Measurements from ENCODE around the gene SMAD3.
A peak's percentile ranks its signal among the peaks of the same experiment; 100 is the strongest.

The SMAD3 gene

GRCh38 chr15:67022587-67023105 lies 42.8 kb upstream of the SMAD3 start:
- H3K4me1 ChIP-seq (ENCODE audit: control insufficient read depth, insufficient read depth, low read length) = peaks cover 20% of the 10 kb centered on the region
- H3K36me3 ChIP-seq (ENCODE audit: control insufficient read depth in 2 of 2, insufficient read depth in 1 of 2, low read length in 2 of 2) = no peaks in the 10 kb centered on the region
- CTCF ChIA-PET = interaction anchor here (0.6 to 1.0 kb wide), 4 partner anchors 16 to 101 kb away, joined by 3 read pairs; no protein-coding TSS in a partner anchor

GRCh38 chr15:67023517-67024313 lies 41.7 kb upstream of the SMAD3 start:
- Histone ChIP-seq H3K4me3 (ENCODE audit: low read depth, low read length) (no peak overlapping the region), H3K9me3 (ENCODE audit: control insufficient read depth, insufficient read depth, low read depth, low read length) (no peaks in the 10 kb centered on the region), H3K27ac (ENCODE audit: extremely low read depth, low read depth, low read length) (peak overlapping the region; percentile 53; the same call in 1 of the 2 replicates), H3K4me1 (ENCODE audit: control insufficient read depth, insufficient read depth, low read length) (peaks cover 20% of the 10 kb centered on the region), H3K36me3 (ENCODE audit: control insufficient read depth in 2 of 2, insufficient read depth in 1 of 2, low read length in 2 of 2) (no peaks in the 10 kb centered on the region)
- CTCF ChIA-PET = no interaction called here
- POLR2A ChIA-PET = interaction anchor here (1.0 kb wide), 1 partner anchor 40 kb away, joined by 3 read pairs; no protein-coding TSS in a partner anchor
- TF ChIP-seq HOXD13 (CRISPR knock-in tag; IDR thresholded peaks at IDR 0.05; ENCODE audit: borderline replicate concordance) (no peak), ZBTB8A (tag by site-specific recombination; IDR thresholded peaks at IDR 0.05) (peak; percentile 77), SCRT2 (tag by site-specific recombination; IDR thresholded peaks at IDR 0.05) (peak; percentile 69), GLIS2 (tag by site-specific recombination; IDR thresholded peaks at IDR 0.05) (peak; percentile 30; the same call in 1 of the 2 replicates)
- TF ChIP-seq, protein P1, sequence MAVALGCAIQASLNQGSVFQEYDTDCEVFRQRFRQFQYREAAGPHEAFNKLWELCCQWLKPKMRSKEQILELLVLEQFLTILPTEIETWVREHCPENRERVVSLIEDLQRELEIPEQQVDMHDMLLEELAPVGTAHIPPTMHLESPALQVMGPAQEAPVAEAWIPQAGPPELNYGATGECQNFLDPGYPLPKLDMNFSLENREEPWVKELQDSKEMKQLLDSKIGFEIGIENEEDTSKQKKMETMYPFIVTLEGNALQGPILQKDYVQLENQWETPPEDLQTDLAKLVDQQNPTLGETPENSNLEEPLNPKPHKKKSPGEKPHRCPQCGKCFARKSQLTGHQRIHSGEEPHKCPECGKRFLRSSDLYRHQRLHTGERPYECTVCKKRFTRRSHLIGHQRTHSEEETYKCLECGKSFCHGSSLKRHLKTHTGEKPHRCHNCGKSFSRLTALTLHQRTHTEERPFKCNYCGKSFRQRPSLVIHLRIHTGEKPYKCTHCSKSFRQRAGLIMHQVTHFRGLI (tag by site-specific recombination; IDR thresholded peaks at IDR 0.05) = peak; percentile 97

More at GRCh38 chr15:67022587-67023105, 42.8 kb upstream of the SMAD3 start:
- no peak overlapping the region for H3K27ac ChIP-seq (ENCODE audit: extremely low read depth, low read depth, low read length)
- no peaks in the 10 kb centered on the region for H3K9me3 ChIP-seq (ENCODE audit: control insufficient read depth, insufficient read depth, low read depth, low read length)
- TF ChIP-seq, protein P2, sequence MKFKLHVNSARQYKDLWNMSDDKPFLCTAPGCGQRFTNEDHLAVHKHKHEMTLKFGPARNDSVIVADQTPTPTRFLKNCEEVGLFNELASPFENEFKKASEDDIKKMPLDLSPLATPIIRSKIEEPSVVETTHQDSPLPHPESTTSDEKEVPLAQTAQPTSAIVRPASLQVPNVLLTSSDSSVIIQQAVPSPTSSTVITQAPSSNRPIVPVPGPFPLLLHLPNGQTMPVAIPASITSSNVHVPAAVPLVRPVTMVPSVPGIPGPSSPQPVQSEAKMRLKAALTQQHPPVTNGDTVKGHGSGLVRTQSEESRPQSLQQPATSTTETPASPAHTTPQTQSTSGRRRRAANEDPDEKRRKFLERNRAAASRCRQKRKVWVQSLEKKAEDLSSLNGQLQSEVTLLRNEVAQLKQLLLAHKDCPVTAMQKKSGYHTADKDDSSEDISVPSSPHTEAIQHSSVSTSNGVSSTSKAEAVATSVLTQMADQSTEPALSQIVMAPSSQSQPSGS (tag by site-specific recombination; IDR thresholded peaks at IDR 0.05; ENCODE audit: low read depth) = no peak
- peak; percentile 96 for TF ChIP-seq ZNF623 (tag by site-specific recombination; IDR thresholded peaks at IDR 0.05)
- no peak overlapping the region for H3K4me3 ChIP-seq (ENCODE audit: low read depth, low read length)
- POLR2A ChIA-PET = no interaction called here

DNA sequence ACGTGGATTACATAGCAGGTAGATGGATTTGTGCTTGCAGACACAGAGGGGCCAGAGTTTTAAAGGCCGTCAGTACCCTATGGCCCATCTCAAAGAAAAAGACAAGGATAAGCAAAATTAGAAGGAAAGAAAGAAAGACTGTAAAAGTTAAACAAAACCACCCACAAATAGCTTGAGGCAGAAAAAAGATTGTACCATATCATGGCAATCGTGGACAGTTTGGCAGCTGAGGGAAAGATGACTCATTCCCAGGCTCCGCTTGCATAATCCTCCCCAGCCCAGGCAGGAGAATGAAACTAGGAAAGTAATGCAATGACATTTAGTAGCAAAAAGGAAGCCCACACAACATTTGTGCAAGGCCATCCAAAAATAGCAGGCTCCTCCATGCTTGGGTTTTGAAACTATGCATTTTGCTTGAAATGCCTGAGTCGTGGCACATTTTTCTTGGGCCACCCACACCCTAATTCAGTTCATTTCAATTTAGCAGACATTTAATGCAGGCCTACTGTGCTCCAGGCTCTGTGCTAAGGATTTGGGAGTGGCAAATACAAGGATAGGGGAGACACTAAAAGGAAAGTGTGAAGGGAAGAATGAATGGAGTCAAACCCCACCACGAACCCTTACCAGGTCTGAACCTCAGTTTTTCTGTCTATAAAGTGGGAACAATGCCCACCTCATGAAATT lies 40.9 kb upstream of the SMAD3 start:
- Histone ChIP-seq H3K4me1 (ENCODE audit: control insufficient read depth, insufficient read depth, low read length) (peaks cover 20% of the 10 kb centered on the region), H3K27ac (ENCODE audit: extremely low read depth, low read depth, low read length) (peak overlapping the region; percentile 53; the same call in 1 of the 2 replicates), H3K36me3 (ENCODE audit: control insufficient read depth in 2 of 2, insufficient read depth in 1 of 2, low read length in 2 of 2) (no peaks in the 10 kb centered on the region), H3K9me3 (ENCODE audit: control insufficient read depth, insufficient read depth, low read depth, low read length) (no peaks in the 10 kb centered on the region), H3K4me3 (ENCODE audit: low read depth, low read length) (no peak overlapping the region)
- POLR2A ChIA-PET = interaction anchor here (1.0 kb wide), 1 partner anchor 40 kb away, joined by 3 read pairs; no protein-coding TSS in a partner anchor
- CTCF ChIA-PET = no interaction called here
- TF ChIP-seq KLF16 (tag by site-specific recombination; IDR thresholded peaks at IDR 0.05) (peak; percentile 54; the same call in 1 of the 2 replicates), ZNF302 (tag by site-specific recombination; IDR thresholded peaks at IDR 0.05; ENCODE audit: low read depth) (no peak), ZNF664 (tag by site-specific recombination; IDR thresholded peaks at IDR 0.05) (0 out of 2 replicates have a peak, but pooled peaks have one; percentile 43), PATZ1 (tag by site-specific recombination; IDR thresholded peaks at IDR 0.05) (peak; percentile 64), ZNF184 (tag by site-specific recombination; IDR thresholded peaks at IDR 0.05) (peak; percentile 60; the same call in 1 of the 2 replicates), KLF10 (tag by site-specific recombination; IDR thresholded peaks at IDR 0.05) (0 out of 2 replicates have a peak, but pooled peaks have one; percentile 17), PRDM1 (tag by site-specific recombination; IDR thresholded peaks at IDR 0.05) (peak; percentile 93), ZNF394 (tag by site-specific recombination; IDR thresholded peaks at IDR 0.05; ENCODE audit: borderline replicate concordance) (no peak), ZNF19 (tag by site-specific recombination; IDR thresholded peaks at IDR 0.05; ENCODE audit: low read depth) (no peak), FEZF1 (tag by site-specific recombination; IDR thresholded peaks at IDR 0.05) (peak; percentile 81), ZNF843 (tag by site-specific recombination; IDR thresholded peaks at IDR 0.05) (peak; percentile 51; the same call in 1 of the 2 replicates)
- TF ChIP-seq, protein P2 (tag by site-specific recombination; IDR thresholded peaks at IDR 0.05; ENCODE audit: low read depth) = peak; percentile 52; the same call in 1 of the 2 replicates
- TF ChIP-seq, protein P3, sequence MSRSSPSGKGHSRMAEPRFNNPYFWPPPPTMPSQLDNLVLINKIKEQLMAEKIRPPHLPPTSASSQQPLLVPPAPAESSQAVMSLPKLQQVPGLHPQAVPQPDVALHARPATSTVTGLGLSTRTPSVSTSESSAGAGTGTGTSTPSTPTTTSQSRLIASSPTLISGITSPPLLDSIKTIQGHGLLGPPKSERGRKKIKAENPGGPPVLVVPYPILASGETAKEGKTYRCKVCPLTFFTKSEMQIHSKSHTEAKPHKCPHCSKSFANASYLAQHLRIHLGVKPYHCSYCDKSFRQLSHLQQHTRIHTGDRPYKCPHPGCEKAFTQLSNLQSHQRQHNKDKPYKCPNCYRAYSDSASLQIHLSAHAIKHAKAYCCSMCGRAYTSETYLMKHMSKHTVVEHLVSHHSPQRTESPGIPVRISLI (tag by site-specific recombination; IDR thresholded peaks at IDR 0.05) = peak; percentile 82
